GM15510 (cell line): Measurements from ENCODE around the gene CDKN2B.

Experiments used
- POLR2A ChIP-seq: IDR thresholded peaks from 3 replicates; pipeline ENCODE4 v1.6.1; 2011; ENCODE audit warnings: borderline replicate concordance; ENCODE audit not compliant: insufficient read length; ENCODE audit errors: extremely low read depth

The CDKN2B gene

GRCh38 chr9:22041344-22041743 is 32.2 kb upstream of the CDKN2B start:
- TF ChIP-seq POLR2A, result no peak

- TF ChIP-seq POLR2A, result no peak
Observed at GRCh38 chr9:22040760-22041159, 31.7 kb upstream of the CDKN2B start.

- TF ChIP-seq POLR2A, result no peak
Observed at GRCh38 chr9:22039258-22039657, 30.2 kb upstream of the CDKN2B start.

- TF ChIP-seq POLR2A, result no peak
Observed at GRCh38 chr9:22037954-22038690, 29.0 kb upstream of the CDKN2B start.

GRCh38 chr9:22036866-22037626 is 27.9 kb upstream of the CDKN2B start:
- TF ChIP-seq POLR2A, result no peak

GRCh38 chr9:22035591-22036011 is 26.5 kb upstream of the CDKN2B start:
- no peak for TF ChIP-seq POLR2A

- no peak for TF ChIP-seq POLR2A
Observed at GRCh38 chr9:22033012-22033630, 24.0 kb upstream of the CDKN2B start.

GRCh38 chr9:22031655-22032411 is 22.7 kb upstream of the CDKN2B start:
- TF ChIP-seq POLR2A, result no peak

- TF ChIP-seq POLR2A, result no peak
Observed at GRCh38 chr9:22030101-22030598, 21.0 kb upstream of the CDKN2B start.

- TF ChIP-seq POLR2A, result no peak
Observed at GRCh38 chr9:22029231-22029630, 20.1 kb upstream of the CDKN2B start.

- TF ChIP-seq POLR2A, result no peak
Observed at GRCh38 chr9:22028394-22028793, 19.3 kb upstream of the CDKN2B start.

GRCh38 chr9:22026696-22027095 is 17.6 kb upstream of the CDKN2B start:
- TF ChIP-seq POLR2A, result no peak

GRCh38 chr9:22022396-22022795 is 13.3 kb upstream of the CDKN2B start:
- TF ChIP-seq POLR2A, result no peak

GRCh38 chr9:22010866-22011625 is 1.9 kb upstream of the CDKN2B start:
- no peak for TF ChIP-seq POLR2A

- TF ChIP-seq POLR2A, result no peak
Observed at GRCh38 chr9:22009506-22009867, 382 bp upstream of the CDKN2B start.

- no peak for TF ChIP-seq POLR2A
Observed at GRCh38 chr9:22008384-22008716, 755 bp downstream of the CDKN2B start.
